Loucy (cell line): ENCODE data around the gene ATP6V0A4.

ENCODE experiments used
- H2AFZ ChIP-seq: fragments of 200-600 bp; sonication (generic); 2 replicates; pipeline ENCODE4 v1.6.0; 2016; ENCODE audit warnings: antibody characterized with exemption, mild to moderate bottlenecking, low read length, moderate library complexity
- H3F3A ChIP-seq: fragments of 200-600 bp; 2 replicates; pipeline ENCODE4 v1.6.0; 2016; ENCODE audit warnings: antibody characterized with exemption, low read depth, mild to moderate bottlenecking
- H3K27me3 ChIP-seq: fragments of 200-600 bp; sonication (generic); 2 replicates; pipeline ENCODE4 v1.6.1; 2014; ENCODE audit warnings: low read length, mild to moderate bottlenecking; ENCODE audit not compliant: insufficient read depth, poor library complexity, severe bottlenecking
- H3K36me3 ChIP-seq: fragments of 200-600 bp; sonication (generic); 2 replicates; pipeline ENCODE4 v1.6.1; 2016; ENCODE audit warnings: low read length; ENCODE audit not compliant: insufficient read depth
- H3K4me1 ChIP-seq: fragments of 200-600 bp; sonication (generic); 2 replicates; pipeline ENCODE4 v1.5.1; 2014; ENCODE audit warnings: low read length, mild to moderate bottlenecking; ENCODE audit not compliant: insufficient read depth, poor library complexity, severe bottlenecking
- H3K4me2 ChIP-seq: fragments of 200-600 bp; sonication (generic); 2 replicates; pipeline ENCODE4 v1.6.0; 2014; ENCODE audit warnings: antibody characterized with exemption, low read length, low read depth, mild to moderate bottlenecking; ENCODE audit not compliant: poor library complexity, severe bottlenecking
- H3K4me3 ChIP-seq: fragments of 200-600 bp; sonication (generic); 2 replicates; pipeline ENCODE4 v1.5.1; 2014; ENCODE audit warnings: low read length, mild to moderate bottlenecking, mixed read lengths; ENCODE audit not compliant: poor library complexity, severe bottlenecking
- H3K79me2 ChIP-seq: fragments of 200-600 bp; sonication (generic); 2 replicates; pipeline ENCODE4 v1.6.1; 2014; ENCODE audit warnings: low read length; ENCODE audit not compliant: insufficient read depth
- H3K9ac ChIP-seq: fragments of 200-600 bp; sonication (generic); 2 replicates; pipeline ENCODE4 v1.6.0; 2014; ENCODE audit warnings: mild to moderate bottlenecking, low read depth, low read length, moderate library complexity; ENCODE audit not compliant: poor library complexity, severe bottlenecking
- H3K9me2 ChIP-seq: fragments of 200-600 bp; sonication (generic); replicated peaks from 2 replicates; pipeline ENCODE4 v1.6.1; 2016; ENCODE audit warnings: low read depth, low read length, mixed read lengths
- H3K9me3 ChIP-seq: fragments of 200-600 bp; sonication (generic); 2 replicates; pipeline ENCODE4 v1.6.1; 2014; ENCODE audit warnings: mild to moderate bottlenecking, antibody characterized with exemption, low read length, low read depth; ENCODE audit not compliant: insufficient read depth
- H4K20me1 ChIP-seq: fragments of 200-600 bp; sonication (generic); 2 replicates; pipeline ENCODE4 v1.6.0; 2014; ENCODE audit warnings: antibody characterized with exemption, low read length, mild to moderate bottlenecking; ENCODE audit not compliant: insufficient read depth, poor library complexity, severe bottlenecking
- EZH2phosphoT487 ChIP-seq: fragments of 200-600 bp; IDR thresholded peaks from 2 replicates; pipeline ENCODE4 v1.6.1; 2018; ENCODE audit warnings: antibody characterized with exemption, mild to moderate bottlenecking, moderate library complexity, borderline replicate concordance
- TF ChIP-seq, protein P1 (sequence below): fragments of 200-600 bp; sonication (generic); conservative IDR thresholded peaks from 2 replicates; pipeline ENCODE4 v1.5.1; 2014; ENCODE audit warnings: mild to moderate bottlenecking, antibody characterized with exemption, low read length

ATP6V0A4 gene

GRCh38 chr7:138665249-138665648 lies 132.7 kb downstream of the ATP6V0A4 start:
- TF ChIP-seq, protein P1, sequence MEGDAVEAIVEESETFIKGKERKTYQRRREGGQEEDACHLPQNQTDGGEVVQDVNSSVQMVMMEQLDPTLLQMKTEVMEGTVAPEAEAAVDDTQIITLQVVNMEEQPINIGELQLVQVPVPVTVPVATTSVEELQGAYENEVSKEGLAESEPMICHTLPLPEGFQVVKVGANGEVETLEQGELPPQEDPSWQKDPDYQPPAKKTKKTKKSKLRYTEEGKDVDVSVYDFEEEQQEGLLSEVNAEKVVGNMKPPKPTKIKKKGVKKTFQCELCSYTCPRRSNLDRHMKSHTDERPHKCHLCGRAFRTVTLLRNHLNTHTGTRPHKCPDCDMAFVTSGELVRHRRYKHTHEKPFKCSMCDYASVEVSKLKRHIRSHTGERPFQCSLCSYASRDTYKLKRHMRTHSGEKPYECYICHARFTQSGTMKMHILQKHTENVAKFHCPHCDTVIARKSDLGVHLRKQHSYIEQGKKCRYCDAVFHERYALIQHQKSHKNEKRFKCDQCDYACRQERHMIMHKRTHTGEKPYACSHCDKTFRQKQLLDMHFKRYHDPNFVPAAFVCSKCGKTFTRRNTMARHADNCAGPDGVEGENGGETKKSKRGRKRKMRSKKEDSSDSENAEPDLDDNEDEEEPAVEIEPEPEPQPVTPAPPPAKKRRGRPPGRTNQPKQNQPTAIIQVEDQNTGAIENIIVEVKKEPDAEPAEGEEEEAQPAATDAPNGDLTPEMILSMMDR: no peak
- TF ChIP-seq EZH2phosphoT487: no peak
- no peak overlapping the region for H2AFZ ChIP-seq
- no peaks in the 10 kb centered on the region for H3K27me3 ChIP-seq
- no peak overlapping the region for H3K9ac ChIP-seq
- H3K4me3 ChIP-seq: no peak overlapping the region
- H3K4me2 ChIP-seq: no peak overlapping the region
- H3K4me1 ChIP-seq: peaks cover 34% of the 10 kb centered on the region
- H3K79me2 ChIP-seq: no peaks in the 10 kb centered on the region
- H3K36me3 ChIP-seq: no peaks in the 10 kb centered on the region
- H4K20me1 ChIP-seq: no peaks in the 10 kb centered on the region
- H3F3A ChIP-seq: no peaks in the 10 kb centered on the region
- no peaks in the 10 kb centered on the region for H3K9me2 ChIP-seq
- H3K9me3 ChIP-seq: no peaks in the 10 kb centered on the region

GRCh38 chr7:138663725-138664710 lies 134.0 kb downstream of the ATP6V0A4 start:
- no peak overlapping the region for H3K9ac ChIP-seq
- H3F3A ChIP-seq: no peaks in the 10 kb centered on the region
- H3K4me2 ChIP-seq: no peak overlapping the region
- no peaks in the 10 kb centered on the region for H3K27me3 ChIP-seq
- H4K20me1 ChIP-seq: no peaks in the 10 kb centered on the region
- no peaks in the 10 kb centered on the region for H3K9me3 ChIP-seq
- H3K4me1 ChIP-seq: peaks cover 27% of the 10 kb centered on the region
- H2AFZ ChIP-seq: no peak overlapping the region
- no peaks in the 10 kb centered on the region for H3K36me3 ChIP-seq
- H3K9me2 ChIP-seq: no peaks in the 10 kb centered on the region
- H3K4me3 ChIP-seq: no peak overlapping the region
- H3K79me2 ChIP-seq: no peaks in the 10 kb centered on the region
- TF ChIP-seq, protein P1: no peak
- no peak for TF ChIP-seq EZH2phosphoT487

DNA sequence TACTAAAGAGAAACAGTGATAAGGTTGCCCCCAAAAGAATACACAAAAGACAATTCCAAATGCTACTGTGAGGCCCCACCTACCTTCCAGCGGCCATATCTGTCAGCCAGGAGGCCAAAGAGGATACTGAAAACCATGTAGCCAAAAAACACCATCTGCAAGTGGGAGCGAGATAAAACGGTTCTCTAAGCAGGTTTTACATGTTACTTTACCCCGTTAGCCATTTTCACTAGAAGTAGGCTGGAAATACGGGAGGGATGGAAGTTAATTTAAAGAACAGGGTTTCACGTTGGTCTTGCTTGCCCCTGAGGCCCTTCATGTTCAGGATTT lies 135.0 kb downstream of the ATP6V0A4 start:
- Histone ChIP-seq H3K4me2 (no peak overlapping the region), H4K20me1 (no peaks in the 10 kb centered on the region), H3F3A (no peaks in the 10 kb centered on the region), H3K9me3 (no peaks in the 10 kb centered on the region), H3K4me1 (peaks cover 25% of the 10 kb centered on the region), H3K9ac (no peak overlapping the region), H2AFZ (no peak overlapping the region), H3K4me3 (no peak overlapping the region), H3K36me3 (no peaks in the 10 kb centered on the region), H3K9me2 (no peaks in the 10 kb centered on the region), H3K27me3 (no peaks in the 10 kb centered on the region), H3K79me2 (no peaks in the 10 kb centered on the region)
- TF ChIP-seq, protein P1: no peak
- TF ChIP-seq EZH2phosphoT487: no peak
